CD4-positive, alpha-beta T cell (primary cell): ENCODE results near the gene HSPA6. TPM values are rescaled to one million over a fixed set of nuclear protein-coding genes. Genes with fewer than 3 reads are reported as not detected.
A peak's percentile ranks its signal among the peaks of the same experiment; 100 is the strongest.

Experiments
- ATAC-seq: fragments of 200-7000 bp; cut with Tn5 transposase; one replicate; pipeline ENCODE4 v1.10.0; 2022; ENCODE audit warnings: mild to moderate bottlenecking; ENCODE audit not compliant: poor library complexity
- CTCF ChIA-PET: fragments of 350-600 bp; sonication (Branson Sonifier 250); formaldehyde crosslinking; loops from one replicate; lab custom pipeline; 2021; ENCODE audit warnings: antibody characterized with exemption, inconsistent platforms; lab: Charles Lee
- POLR2A ChIA-PET: fragments of 350-600 bp; sonication (Branson Sonifier 250); formaldehyde crosslinking; loops from one replicate; lab custom pipeline; 2021; ENCODE audit warnings: antibody characterized with exemption, inconsistent platforms; lab: Charles Lee
- DNase-seq, 14 experiments: peaks; one replicate each; pipeline ENCODE4 v3.0.0-alpha.2; 2013 to 2020; ENCODE audit warnings: mixed read lengths in 2 of 14
- H3K27ac ChIP-seq, 2 donors: one replicate each; pipeline versions ENCODE4 v1.5.1 to v1.7.0; 2013; ENCODE audit warnings: low read length in 2 of 2, low read depth in 1 of 2, mild to moderate bottlenecking in 1 of 2
- H3K27me3 ChIP-seq, 2 experiments: 1 replicate in 1 of 2; 2 replicates in 1 of 2; pipeline versions ENCODE4 v1.6.1 to v1.7.0; 2013; ENCODE audit warnings: low read length in 2 of 2, control low read depth in 1 of 2, mild to moderate bottlenecking in 1 of 2, moderate library complexity in 1 of 2; ENCODE audit not compliant: insufficient read depth in 2 of 2, control insufficient read depth in 1 of 2
- H3K36me3 ChIP-seq: one replicate; pipeline ENCODE4 v1.6.1; 2013; ENCODE audit warnings: low read length, control low read depth; ENCODE audit not compliant: insufficient read depth
- H3K4me1 ChIP-seq: one replicate; pipeline ENCODE4 v1.6.1; 2013; ENCODE audit warnings: low read length, control low read depth; ENCODE audit not compliant: insufficient read depth
- H3K4me3 ChIP-seq: one replicate; pipeline ENCODE4 v1.5.1; 2013; ENCODE audit warnings: mild to moderate bottlenecking, low read length, moderate library complexity
- H3K9me3 ChIP-seq, 2 experiments: 1 replicate in 1 of 2; 2 replicates in 1 of 2; pipeline versions ENCODE4 v1.6.1 to v1.7.0; 2013; ENCODE audit warnings: low read length in 2 of 2, mild to moderate bottlenecking in 2 of 2, control low read depth in 1 of 2, moderate library complexity in 1 of 2; ENCODE audit not compliant: control insufficient read depth in 1 of 2, insufficient read depth in 1 of 2
- H3K27ac Mint-ChIP-seq: one replicate; pipeline ENCODE4 v1.8.0; 2020; ENCODE audit warnings: mixed read lengths
- H3K27me3 Mint-ChIP-seq: one replicate; pipeline ENCODE4 v1.8.0; 2021; ENCODE audit warnings: mixed read lengths
- H3K36me3 Mint-ChIP-seq: one replicate; pipeline ENCODE4 v1.8.0; 2021; ENCODE audit warnings: low read depth, mixed read lengths
- H3K4me1 Mint-ChIP-seq: one replicate; pipeline ENCODE4 v1.8.0; 2021; ENCODE audit warnings: low read depth, mixed read lengths
- H3K4me3 Mint-ChIP-seq: one replicate; pipeline ENCODE4 v1.8.0; 2020; ENCODE audit warnings: mild to moderate bottlenecking, mixed read lengths
- H3K9me3 Mint-ChIP-seq: one replicate; pipeline ENCODE4 v1.8.0; 2020; ENCODE audit warnings: mixed read lengths
- CTCF ChIP-seq: fragments of 200-600 bp; IDR thresholded peaks from one replicate; pipeline ENCODE4 v1.8.0; 2022; ENCODE audit warnings: antibody characterized with exemption, mild to moderate bottlenecking
- intact Hi-C, 2 experiments: fragments of 100-400 bp; cut with DNase I in 1 of 2; cut with micrococcal nuclease in 1 of 2; formaldehyde crosslinking; loops; one replicate each; pipeline versions ENCODE4 v1.15.1 to v1.9.0; 2023 to 2025; cut with DNase I, micrococcal nuclease
- total RNA-seq, 174 experiments: library from RNA in 2 of 174; stranded (reverse) in 2 of 174; gene quantifications; one replicate each; pipeline ENCODE4 v1.2.3 and lab custom pipeline; 2021 to 2026

HSPA6 gene
- total RNA-seq, 2 experiments from 2014 or later, result 0.78 to 1.0 TPM

DNA sequence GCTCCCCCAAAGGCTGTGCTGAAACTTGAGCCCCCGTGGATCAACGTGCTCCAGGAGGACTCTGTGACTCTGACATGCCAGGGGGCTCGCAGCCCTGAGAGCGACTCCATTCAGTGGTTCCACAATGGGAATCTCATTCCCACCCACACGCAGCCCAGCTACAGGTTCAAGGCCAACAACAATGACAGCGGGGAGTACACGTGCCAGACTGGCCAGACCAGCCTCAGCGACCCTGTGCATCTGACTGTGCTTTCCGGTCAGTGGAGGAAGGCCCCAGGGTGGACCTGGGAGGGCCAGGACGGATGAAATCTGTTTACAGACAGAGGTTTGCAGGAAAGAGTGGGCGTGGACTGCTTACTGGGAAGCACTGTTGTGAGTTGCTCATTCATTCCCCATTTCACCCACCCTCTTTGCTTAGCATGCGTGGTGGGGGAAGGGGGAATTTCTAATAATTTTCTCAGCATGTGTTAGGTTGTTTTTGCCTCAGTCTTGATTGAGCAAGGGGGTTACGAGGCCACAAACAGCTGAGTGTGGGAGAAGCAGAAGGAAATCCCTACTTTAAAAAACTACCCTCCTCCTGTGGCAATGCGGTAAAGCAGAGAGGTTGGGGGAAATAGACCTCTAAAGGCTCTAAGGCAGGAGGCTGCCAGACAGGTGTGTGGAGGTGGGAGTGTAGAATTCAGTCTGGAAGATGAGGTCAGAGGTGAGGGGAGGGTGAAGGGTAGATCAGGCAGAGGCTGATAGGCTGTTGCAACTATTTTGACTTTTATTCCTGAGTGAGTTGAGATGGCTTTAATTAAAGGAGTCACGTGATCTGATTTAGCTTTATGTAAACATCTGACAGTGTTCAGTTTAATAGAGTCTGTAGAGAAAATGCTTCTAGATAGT lies 17.8 kb upstream of the HSPA6 start:
- H3K36me3 Mint-ChIP-seq, result no peaks in the 10 kb centered on the region
- H3K9me3 Mint-ChIP-seq, result no peaks in the 10 kb centered on the region
- H3K36me3 ChIP-seq, result no peaks in the 10 kb centered on the region
- TF ChIP-seq CTCF, result no peak
- ChIA-PET POLR2A (interaction anchor here (0.7 kb wide), 1 partner anchor 13 kb away, joined by 3 read pairs; no protein-coding TSS in a partner anchor), CTCF (no interaction called here)
- H3K4me1 Mint-ChIP-seq, result no peaks in the 10 kb centered on the region
- peak overlapping the region; percentile 22 for H3K4me3 ChIP-seq
- no peaks in the 10 kb centered on the region for H3K4me1 ChIP-seq
- H3K27me3 Mint-ChIP-seq, result peaks cover 52% of the 10 kb centered on the region
- peaks cover 0 to 9% of the 10 kb centered on the region in 2 experiments for H3K27me3 ChIP-seq
- H3K27ac Mint-ChIP-seq, result no peak overlapping the region
- DNase-seq, result peak in 2 of 14 experiments; percentile 55 to 64
- intact Hi-C loops, result no loop called here
- H3K4me3 Mint-ChIP-seq, result no peak overlapping the region
- no peak overlapping the region for H3K27ac ChIP-seq
- no peaks in the 10 kb centered on the region for H3K9me3 ChIP-seq
- ATAC-seq, result no peak

DNA sequence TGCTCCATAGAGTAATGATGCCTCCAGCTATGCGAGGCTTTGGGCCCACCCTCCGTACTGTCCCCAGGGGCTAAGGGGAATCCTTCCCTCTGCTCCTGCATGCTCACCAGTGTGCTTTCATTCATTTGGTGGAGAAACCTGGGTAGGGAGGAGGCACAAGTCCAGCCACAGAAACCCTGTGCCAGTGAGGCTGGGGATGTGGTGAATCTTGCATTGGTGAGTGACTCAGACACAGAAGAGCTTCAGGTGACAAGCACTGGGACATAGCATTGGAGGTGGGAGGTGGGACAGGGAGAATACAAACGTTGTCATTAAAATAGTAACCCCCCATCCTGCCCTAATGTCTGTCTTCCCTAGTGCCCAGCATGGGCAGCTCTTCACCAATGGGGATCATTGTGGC lies 13.9 kb upstream of the HSPA6 start:
- no peaks in the 10 kb centered on the region for H3K4me1 Mint-ChIP-seq
- Histone ChIP-seq H3K27me3 (peaks cover 0 to 8% of the 10 kb centered on the region in 2 experiments), H3K4me3 (no peak overlapping the region), H3K27ac (no peak overlapping the region), H3K4me1 (no peaks in the 10 kb centered on the region), H3K9me3 (no peaks in the 10 kb centered on the region), H3K36me3 (no peaks in the 10 kb centered on the region)
- H3K4me3 Mint-ChIP-seq, result no peak overlapping the region
- peaks cover 27% of the 10 kb centered on the region for H3K27me3 Mint-ChIP-seq
- peak in 1 of 14 experiments; percentile 0 for DNase-seq
- no peak for TF ChIP-seq CTCF
- H3K36me3 Mint-ChIP-seq, result no peaks in the 10 kb centered on the region
- no peak for ATAC-seq
- H3K27ac Mint-ChIP-seq, result no peak overlapping the region
- CTCF ChIA-PET, result no interaction called here
- POLR2A ChIA-PET, result no interaction called here
- no peaks in the 10 kb centered on the region for H3K9me3 Mint-ChIP-seq
- intact Hi-C loops, result no loop called here

- Mint-ChIP-seq H3K4me1 (no peaks in the 10 kb centered on the region), H3K36me3 (no peaks in the 10 kb centered on the region), H3K4me3 (no peak overlapping the region), H3K9me3 (no peaks in the 10 kb centered on the region), H3K27me3 (peaks cover 23% of the 10 kb centered on the region), H3K27ac (no peak overlapping the region)
- ATAC-seq, result no peak
- H3K9me3 ChIP-seq, result no peaks in the 10 kb centered on the region
- ChIA-PET POLR2A (no interaction called here), CTCF (no interaction called here)
- H3K27ac ChIP-seq, result no peak overlapping the region
- H3K36me3 ChIP-seq, result no peaks in the 10 kb centered on the region
- peak in 1 of 14 experiments; percentile 2 for DNase-seq
- H3K27me3 ChIP-seq, result peaks cover 0 to 4% of the 10 kb centered on the region in 2 experiments
- no peaks in the 10 kb centered on the region for H3K4me1 ChIP-seq
- no peak for TF ChIP-seq CTCF
- no peak overlapping the region for H3K4me3 ChIP-seq
- intact Hi-C loops, result no loop called here
Observed at GRCh38 chr1:161511018-161511755, 13.2 kb upstream of the HSPA6 start.
